A673 (cell line): Measurements from ENCODE around the gene TNS3. TPM values are rescaled to one million over a fixed set of nuclear protein-coding genes. Genes with fewer than 3 reads are reported as not detected.

Source experiments
- BruUV-seq: library from RNA; stranded (reverse); fragments of 400-500 nt; replicated peaks from 2 replicates; lab custom pipeline; 2021; lab: Mats Ljungman, UMichigan
- CTCF ChIA-PET: fragments of 300-600 bp; sonication (Branson Sonifier 250); formaldehyde crosslinking; loops from one replicate; lab custom pipeline; 2022; ENCODE audit warnings: antibody characterized with exemption; lab: Charles Lee
- POLR2A ChIA-PET: fragments of 300-600 bp; sonication (Branson Sonifier 250); formaldehyde crosslinking; loops from one replicate; lab custom pipeline; 2022; ENCODE audit warnings: antibody characterized with exemption; ENCODE audit not compliant: low non-redundant PET; lab: Charles Lee
- DNase-seq: peaks from one replicate; pipeline ENCODE4 v3.0.0-alpha.2; 2015; ENCODE audit warnings: low spot score
- H3K27ac ChIP-seq: fragments of 200-600 bp; sonication (generic); 2 replicates; pipeline ENCODE4 v1.5.1; 2016; ENCODE audit warnings: mixed run types, low read depth, mild to moderate bottlenecking, mixed read lengths, antibody characterized with exemption, low read length; ENCODE audit not compliant: poor library complexity, severe bottlenecking
- H3K27me3 ChIP-seq: fragments of 200-600 bp; sonication (generic); replicated peaks from 2 replicates; pipeline ENCODE4 v1.6.1; 2017; ENCODE audit warnings: mixed run types, low read depth, mild to moderate bottlenecking, mixed read lengths, antibody characterized with exemption, low read length; ENCODE audit not compliant: insufficient read depth, poor library complexity
- H3K36me3 ChIP-seq: fragments of 200-600 bp; sonication (generic); 2 replicates; pipeline ENCODE4 v1.6.1; 2016; ENCODE audit warnings: mixed run types, mild to moderate bottlenecking, mixed read lengths, antibody characterized with exemption, low read length; ENCODE audit not compliant: insufficient read depth, poor library complexity, severe bottlenecking
- H3K4me1 ChIP-seq: fragments of 200-600 bp; sonication (generic); 2 replicates; pipeline ENCODE4 v1.6.1; 2017; ENCODE audit warnings: mixed run types, mild to moderate bottlenecking, mixed read lengths, antibody characterized with exemption, low read length; ENCODE audit not compliant: insufficient read depth, poor library complexity, severe bottlenecking
- H3K4me3 ChIP-seq: fragments of 200-600 bp; sonication (generic); 2 replicates; pipeline ENCODE4 v1.5.1; 2016; ENCODE audit warnings: low read depth, mixed run types, mild to moderate bottlenecking, mixed read lengths, low read length; ENCODE audit not compliant: poor library complexity, severe bottlenecking
- H3K9me3 ChIP-seq: fragments of 200-600 bp; sonication (generic); 2 replicates; pipeline ENCODE4 v1.6.1; 2016; ENCODE audit warnings: mixed run types, low read depth, mild to moderate bottlenecking, mixed read lengths, antibody characterized with exemption, low read length; ENCODE audit not compliant: poor library complexity, severe bottlenecking
- CTCF ChIP-seq: fragments of 300-800, 200-600 bp; sonication (generic); conservative IDR thresholded peaks from 2 replicates; pipeline ENCODE4 v1.5.1; 2017; ENCODE audit warnings: low read depth, mild to moderate bottlenecking, antibody characterized with exemption, low read length, moderate library complexity, mixed read lengths
- EZH2 ChIP-seq: fragments of 200-600 bp; sonication (generic); IDR thresholded peaks from 2 replicates; pipeline ENCODE4 v1.6.1; 2017; ENCODE audit warnings: borderline replicate concordance, low read depth, mild to moderate bottlenecking, mixed read lengths, antibody characterized with exemption, low read length; ENCODE audit not compliant: poor library complexity, severe bottlenecking
- intact Hi-C: fragments of 100-400 bp; cut with micrococcal nuclease; formaldehyde crosslinking; loops from one replicate; pipeline ENCODE4 v1.10.0; 2022; ENCODE audit not compliant: unreplicated experiment
- total RNA-seq: library from RNA; stranded (reverse); gene quantifications from 2 replicates; pipeline ENCODE4 v1.2.3, GENCODE V29; 2021

TNS3 gene
- total RNA-seq, 1 experiment from 2014 or later = not detected

- no TSS peak for BruUV-seq
- Histone ChIP-seq H3K4me3 (no peak overlapping the region), H3K9me3 (no peaks in the 10 kb centered on the region), H3K27ac (no peak overlapping the region), H3K36me3 (no peaks in the 10 kb centered on the region), H3K27me3 (no peaks in the 10 kb centered on the region), H3K4me1 (no peaks in the 10 kb centered on the region)
- ChIA-PET POLR2A (no interaction called here), CTCF (no interaction called here)
- intact Hi-C loops = no loop called here
- TF ChIP-seq EZH2 (no peak), CTCF (no peak)
- DNase-seq = no peak
These were observed 107.5 kb downstream of the TNS3 start for GRCh38 chr7:47474211-47474936.

GRCh38 chr7:47473499-47474210 is 108.3 kb downstream of the TNS3 start:
- Histone ChIP-seq H3K36me3 (no peaks in the 10 kb centered on the region), H3K27me3 (no peaks in the 10 kb centered on the region), H3K4me1 (no peaks in the 10 kb centered on the region), H3K9me3 (no peaks in the 10 kb centered on the region), H3K27ac (no peak overlapping the region), H3K4me3 (no peak overlapping the region)
- POLR2A ChIA-PET = no interaction called here
- no peak for TF ChIP-seq EZH2
- no peak for TF ChIP-seq CTCF
- no TSS peak for BruUV-seq
- CTCF ChIA-PET = no interaction called here
- intact Hi-C loops = no loop called here
- no peak for DNase-seq

- no peak for DNase-seq
- intact Hi-C loops = no loop called here
- no peaks in the 10 kb centered on the region for H3K36me3 ChIP-seq
- no peak for TF ChIP-seq EZH2
- TF ChIP-seq CTCF = no peak
- no peak overlapping the region for H3K4me3 ChIP-seq
- ChIA-PET POLR2A (no interaction called here), CTCF (no interaction called here)
- no peak overlapping the region for H3K27ac ChIP-seq
- no peaks in the 10 kb centered on the region for H3K9me3 ChIP-seq
- no peaks in the 10 kb centered on the region for H3K4me1 ChIP-seq
- BruUV-seq = no TSS peak
- H3K27me3 ChIP-seq = no peaks in the 10 kb centered on the region
These were observed 109.3 kb downstream of the TNS3 start for GRCh38 chr7:47472444-47473157.
